Measurements from ENCODE around the gene LDHAL6A. TPM values are rescaled to one million over a fixed set of nuclear protein-coding genes. Genes with fewer than 3 reads are reported as not detected.

Gene LDHAL6A
- total RNA-seq, 1 experiment from 2014 or later, result not detected

- TF ChIP-seq CTCF (conservative IDR thresholded peaks at IDR 0.05), result no peak
- Histone ChIP-seq H2AK5ac (ENCODE audit: insufficient read length, low read length) (no peak overlapping the region), H3K4me1 (ENCODE audit: insufficient read depth, low read length) (no peaks in the 10 kb centered on the region), H3K56ac (ENCODE audit: insufficient read length, low read depth, low read length) (no peak overlapping the region), H3K23ac (ENCODE audit: insufficient read length, low read depth, low read length) (no peak overlapping the region), H2BK20ac (ENCODE audit: low read depth, low read length, poor library complexity, severe bottlenecking) (no peak overlapping the region), H4K5ac (ENCODE audit: insufficient read length, low read depth, low read length) (no peak overlapping the region), H2BK12ac (ENCODE audit: insufficient read length, low read depth, low read length) (no peak overlapping the region), H3K14ac (ENCODE audit: insufficient read depth, low read length) (no peak overlapping the region), H3K79me2 (ENCODE audit: insufficient read depth, low read length) (peaks cover 6% of the 10 kb centered on the region; the same call in 1 of the 2 replicates), H3K79me1 (ENCODE audit: insufficient read depth, low read depth, low read length, poor library complexity, severe bottlenecking) (no peaks in the 10 kb centered on the region), H4K8ac (replicated peaks; ENCODE audit: insufficient read length, low read depth, low read length) (no peak overlapping the region), H2BK5ac (ENCODE audit: insufficient read length, low read length) (no peak overlapping the region), H2BK15ac (ENCODE audit: low read depth, low read length) (no peak overlapping the region), H3K27ac (ENCODE audit: insufficient read length, low read depth, low read length) (no peak overlapping the region), H3K9ac (ENCODE audit: extremely low read depth, insufficient read length, low read length) (peak overlapping the region; percentile 81), H3K4me2 (ENCODE audit: insufficient read depth, insufficient read length, low read length) (peak overlapping the region; percentile 73), H3T11ph (ENCODE audit: low read length) (no peak overlapping the region), H2AFZ (ENCODE audit: low read length) (no peak overlapping the region), H2BK120ac (ENCODE audit: low read depth, low read length, poor library complexity, severe bottlenecking) (no peak overlapping the region), H4K20me1 (ENCODE audit: control insufficient read depth, insufficient read depth, insufficient read length) (no peaks in the 10 kb centered on the region), H3K4ac (ENCODE audit: low read depth, low read length) (no peak overlapping the region), H3K23me2 (ENCODE audit: insufficient read length, low read depth, low read length, poor library complexity, severe bottlenecking) (no peaks in the 10 kb centered on the region), H3K18ac (ENCODE audit: insufficient read length, low read depth, low read length) (no peak overlapping the region), H3K9me3 (ENCODE audit: control insufficient read depth, low read depth, low read length) (no peaks in the 10 kb centered on the region), H4K91ac (ENCODE audit: insufficient read length, low read depth, low read length) (no peak overlapping the region), H3K27me3 (ENCODE audit: insufficient read depth, low read length) (no peaks in the 10 kb centered on the region)
- Mint-ChIP-seq H3K4me3 (peak overlapping the region; percentile 97 to 99), H3K27ac (peak overlapping the region in 2 of 3 experiments; percentile 100; a peak in 2 of 7 replicates), H3K36me3 (ENCODE audit: insufficient read depth in 1 of 3, low read depth in 3 of 3) (peaks cover 0 to 9% (median 8%) of the 10 kb centered on the region in 3 experiments; a peak in 3 of 7 replicates), H3K9me3 (no peaks in the 10 kb centered on the region), H3K27me3 (ENCODE audit: low read depth) (no peaks in the 10 kb centered on the region), H3K4me1 (peaks cover 6 to 7% of the 10 kb centered on the region in 2 experiments)
- no CpG with 5 or more reads among the region's 5 CpGs for WGBS (ENCODE audit: extremely low coverage, insufficient read length, low lambda C conversion rate)
- DNase-seq, result no peak
Observed at GRCh38 chr11:18527512-18527911, 71.9 kb downstream of the LDHAL6A start.

Other genes with a start within 250 kb of the LDHAL6A start
- gene SAA4, start 219.1 kb upstream of the LDHAL6A start, total RNA-seq (2021), result not detected in 2 replicates
- not detected in 2 replicates for gene SAA2, start 207.2 kb upstream of the LDHAL6A start, total RNA-seq (2021)
- not detected in 2 replicates for gene SAA1, start 189.6 kb upstream of the LDHAL6A start, total RNA-seq (2021)
- 15.4 TPM in 2 replicates for gene HPS5, start 133.7 kb upstream of the LDHAL6A start, total RNA-seq (2021)
- gene GTF2H1, start 133.3 kb upstream of the LDHAL6A start, total RNA-seq (2021), result 39.4 and 39.5 TPM in 2 replicates
- 717 and 720 TPM in 2 replicates for gene LDHA, start 61.3 kb upstream of the LDHAL6A start, total RNA-seq (2021)
- 0.94 and 1.6 TPM in 2 replicates for gene LDHC, start 43.5 kb upstream of the LDHAL6A start, total RNA-seq (2021)
- gene TSG101, start 71.1 kb downstream of the LDHAL6A start, total RNA-seq (2021), result 48.1 and 50.3 TPM in 2 replicates
- 7.8 and 7.9 TPM in 2 replicates for gene UEVLD, start 132.9 kb downstream of the LDHAL6A start, total RNA-seq (2021)
- 2.8 and 3.7 TPM in 2 replicates for gene MISFA, start 143.9 kb downstream of the LDHAL6A start, total RNA-seq (2021)
- gene SPTY2D1, start 178.5 kb downstream of the LDHAL6A start, total RNA-seq (2021), result 15.9 and 16.8 TPM in 2 replicates
- gene TMEM86A, start 242.9 kb downstream of the LDHAL6A start, total RNA-seq (2021), result 2.3 and 3.0 TPM in 2 replicates